IPS-NIHi11 (cell line): ENCODE measurements around the gene STK26.
"Not testable (repeated sequence)": the region's sequence is repeated elsewhere in the genome, so short reads cannot be mapped to it uniquely, and the experiment has no call there.

Experiments
- DNase-seq: peaks from one replicate; pipeline ENCODE4 v3.0.0; 2012; ENCODE audit warnings: mixed read lengths, low spot score

STK26 gene

GRCh38 chrX:132037479-132037993 lies 14.4 kb downstream of the STK26 start:
- no peak for DNase-seq

- DNase-seq: no peak
Measured at GRCh38 chrX:132040066-132040465, 17.0 kb downstream of the STK26 start.

GRCh38 chrX:132041015-132041414 lies 17.9 kb downstream of the STK26 start:
- no peak for DNase-seq

GRCh38 chrX:132043977-132044376 lies 20.9 kb downstream of the STK26 start:
- DNase-seq: no peak

GRCh38 chrX:132044953-132045352 lies 21.9 kb downstream of the STK26 start:
- no peak for DNase-seq

- no peak for DNase-seq
Measured at GRCh38 chrX:132045456-132045855, 22.4 kb downstream of the STK26 start.

- no peak for DNase-seq
Measured at GRCh38 chrX:132046533-132046932, 23.4 kb downstream of the STK26 start.

GRCh38 chrX:132051778-132052177 lies 28.7 kb downstream of the STK26 start:
- DNase-seq: not testable (repeated sequence)

GRCh38 chrX:132058050-132058449 lies 34.9 kb downstream of the STK26 start:
- no peak for DNase-seq

- DNase-seq: no peak
Measured at GRCh38 chrX:132058975-132059374, 35.9 kb downstream of the STK26 start.

GRCh38 chrX:132059973-132060540 lies 37.0 kb downstream of the STK26 start:
- DNase-seq: no peak

- DNase-seq: no peak
Measured at GRCh38 chrX:132063334-132063733, 40.2 kb downstream of the STK26 start.

GRCh38 chrX:132063862-132064261 lies 40.8 kb downstream of the STK26 start:
- no peak for DNase-seq

GRCh38 chrX:132068405-132068804 lies 45.3 kb downstream of the STK26 start:
- no peak for DNase-seq

GRCh38 chrX:132071254-132071653 lies 48.2 kb downstream of the STK26 start:
- peak; percentile 5 for DNase-seq

GRCh38 chrX:132077414-132077813 lies 54.3 kb downstream of the STK26 start:
- no peak for DNase-seq

- DNase-seq: no peak
Measured at GRCh38 chrX:132077912-132078311, 54.8 kb downstream of the STK26 start.

GRCh38 chrX:132085786-132086185 lies 62.7 kb downstream of the STK26 start:
- no peak for DNase-seq

- no peak for DNase-seq
Measured at GRCh38 chrX:132086672-132087071, 63.6 kb downstream of the STK26 start.

- DNase-seq: no peak
Measured at GRCh38 chrX:132088864-132089263, 65.8 kb downstream of the STK26 start.

- no peak for DNase-seq
Measured at GRCh38 chrX:132090403-132091159, 67.5 kb downstream of the STK26 start.

- DNase-seq: peak; percentile 73
Measured at GRCh38 chrX:132092439-132093065, 69.5 kb downstream of the STK26 start.

GRCh38 chrX:132093239-132093860 lies 70.2 kb downstream of the STK26 start:
- DNase-seq: no peak
